Activated T-cell treated with anti-CD3 and anti-CD28 coated beads, Interleukin-2, amount 50 U/mL, for 48 hours (primary cell): ENCODE measurements around the gene CXorf58.

ENCODE experiments used
- DNase-seq, 2 experiments: peaks; one replicate each; pipeline ENCODE4 v3.0.0-alpha.2; 2020

Gene CXorf58

DNA sequence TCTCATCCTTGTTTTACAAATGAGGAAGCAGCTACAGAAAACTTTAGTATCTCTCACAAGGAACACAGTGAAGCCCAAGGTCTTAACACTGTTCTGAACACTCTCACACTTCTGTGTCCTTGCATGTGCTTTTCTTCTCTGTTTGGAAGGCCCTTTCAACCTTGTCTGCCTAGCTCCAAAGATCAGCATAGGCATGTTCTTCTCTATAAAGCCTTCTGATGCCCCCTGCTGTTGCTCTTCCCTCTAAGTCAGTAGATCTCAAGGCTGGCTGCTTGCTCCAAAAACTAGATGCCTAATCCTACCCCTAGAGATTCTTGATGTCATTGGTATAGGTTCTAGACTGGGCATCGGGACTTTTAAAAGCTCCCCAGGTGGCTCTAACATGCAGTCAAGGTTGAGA is 6.0 kb upstream of the CXorf58 start:
- DNase-seq: peak; percentile 26 to 41

DNA sequence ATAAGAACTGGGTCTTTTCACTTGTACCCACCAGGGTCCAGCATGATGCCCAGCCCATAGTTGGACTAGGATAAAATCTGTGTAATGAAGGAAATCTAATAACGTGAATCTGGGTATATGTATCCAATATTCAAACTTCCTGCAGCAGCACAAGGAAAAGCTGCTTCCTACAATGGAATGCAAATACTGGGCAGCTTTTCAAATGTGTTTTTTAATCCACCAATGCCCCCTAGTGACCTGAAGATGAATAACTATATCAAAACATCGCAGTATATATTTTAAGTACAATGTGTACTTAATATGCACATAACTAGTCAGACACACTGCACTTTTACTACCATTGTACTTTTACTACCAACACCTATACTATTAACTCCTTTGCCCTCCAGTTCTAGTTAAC is 5.4 kb upstream of the CXorf58 start:
- no peak for DNase-seq

DNA sequence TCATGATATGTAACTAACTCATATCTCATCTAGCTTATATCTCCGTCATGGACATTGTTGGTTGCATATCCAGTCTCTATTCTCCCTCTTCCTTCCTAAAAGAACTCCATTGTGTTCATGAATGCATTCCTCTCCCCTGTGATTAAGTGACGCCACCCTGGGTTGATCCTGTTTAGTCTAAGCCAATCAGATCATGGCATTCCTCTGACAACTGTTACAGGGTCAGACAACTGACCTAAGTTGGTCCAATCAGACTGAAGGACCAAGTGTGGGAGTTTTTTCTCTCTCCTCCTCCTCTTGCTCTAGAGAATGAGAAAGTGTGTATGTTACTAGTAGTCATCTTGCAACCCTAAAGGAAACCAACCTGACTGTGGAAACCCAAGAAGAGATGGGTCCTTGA is 3.7 kb upstream of the CXorf58 start:
- no peak for DNase-seq

DNA sequence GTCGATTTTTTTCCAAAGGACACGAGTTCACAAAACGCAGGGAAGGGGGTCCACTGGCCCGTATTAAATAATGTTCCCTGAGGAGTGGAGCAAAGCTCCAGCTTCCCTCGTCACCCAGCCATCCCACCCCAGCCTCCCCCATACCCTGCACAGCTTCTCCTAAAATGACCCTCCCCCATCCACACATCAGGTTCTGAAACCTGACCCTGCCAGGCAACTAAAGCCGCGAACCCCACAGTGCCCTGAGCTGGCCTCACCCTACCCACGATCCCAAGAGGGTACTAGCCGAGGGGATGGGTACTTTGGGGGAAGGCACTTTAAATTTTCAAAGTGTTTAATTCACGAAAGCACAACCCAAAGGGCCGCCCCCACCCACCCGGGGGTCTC is 702 bp upstream of the CXorf58 start:
- DNase-seq: no peak

DNA sequence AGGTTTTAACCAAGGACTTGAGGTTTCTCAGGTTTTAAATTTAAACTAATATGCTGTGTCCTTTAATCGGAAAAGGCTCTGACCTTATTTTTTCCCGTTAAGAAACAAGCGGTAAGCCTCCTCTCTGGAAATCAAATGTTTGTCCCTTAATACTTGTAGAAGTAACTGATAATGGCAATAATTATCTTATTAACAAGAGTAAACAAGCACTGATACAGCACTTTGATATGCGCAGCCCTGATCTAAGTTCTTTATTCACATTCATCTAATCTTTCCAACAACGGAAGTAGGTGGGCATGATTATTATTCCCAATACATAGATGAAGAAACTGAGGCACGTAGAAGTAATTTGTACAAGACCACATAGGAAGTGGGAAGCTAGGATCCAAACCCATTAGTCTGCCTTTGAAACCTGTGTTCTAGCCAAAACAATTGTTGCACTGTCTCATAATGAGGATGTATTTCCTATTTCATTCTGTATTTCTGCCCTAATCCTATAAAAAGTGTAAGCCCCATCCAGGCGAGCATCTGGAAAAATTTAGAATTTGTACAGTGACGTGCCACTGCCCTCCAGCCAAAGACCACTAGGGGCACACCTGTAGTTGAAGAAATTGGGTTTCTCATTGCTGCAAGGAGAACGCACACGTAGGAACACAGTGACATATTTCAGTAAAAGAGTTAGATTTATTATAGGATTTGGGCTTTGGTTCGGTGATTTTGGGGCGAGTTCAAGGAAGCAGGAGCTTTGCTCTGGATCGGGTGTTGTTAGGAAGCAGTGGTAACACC is 606 bp downstream of the CXorf58 start:
- DNase-seq: no peak

DNA sequence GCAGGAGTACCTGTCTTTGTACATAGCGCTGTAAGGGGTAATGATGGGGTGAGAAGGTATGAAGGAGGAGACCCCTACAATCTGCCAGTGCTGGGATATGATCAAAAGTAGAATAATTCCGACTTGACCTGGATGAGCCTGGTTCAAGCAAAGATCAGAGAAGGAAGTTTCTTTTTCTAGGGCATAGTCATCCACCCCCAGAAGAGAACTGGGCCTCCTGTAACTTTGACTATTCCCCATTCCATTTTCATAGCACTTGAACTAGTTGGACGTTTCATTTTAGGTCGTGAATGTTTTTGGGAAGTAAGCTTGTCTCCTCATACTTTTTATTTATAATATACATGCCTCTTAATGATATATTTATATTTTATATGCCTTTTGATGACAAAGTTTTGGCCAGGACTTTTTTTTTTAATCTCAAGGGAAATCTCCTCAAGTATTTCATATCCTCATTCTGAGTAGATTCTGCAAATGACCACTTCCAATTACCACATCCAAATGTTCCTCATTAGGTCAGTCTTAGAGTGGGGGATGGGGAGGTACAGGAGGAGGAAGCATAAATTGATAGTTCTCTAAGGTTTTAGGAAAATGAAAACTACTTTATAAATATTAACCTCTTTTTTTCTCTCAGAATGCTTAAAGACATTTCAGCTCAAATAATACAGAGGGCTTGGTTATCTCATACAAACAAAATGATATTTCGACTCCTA is 3.5 kb downstream of the CXorf58 start:
- DNase-seq: no peak

DNA sequence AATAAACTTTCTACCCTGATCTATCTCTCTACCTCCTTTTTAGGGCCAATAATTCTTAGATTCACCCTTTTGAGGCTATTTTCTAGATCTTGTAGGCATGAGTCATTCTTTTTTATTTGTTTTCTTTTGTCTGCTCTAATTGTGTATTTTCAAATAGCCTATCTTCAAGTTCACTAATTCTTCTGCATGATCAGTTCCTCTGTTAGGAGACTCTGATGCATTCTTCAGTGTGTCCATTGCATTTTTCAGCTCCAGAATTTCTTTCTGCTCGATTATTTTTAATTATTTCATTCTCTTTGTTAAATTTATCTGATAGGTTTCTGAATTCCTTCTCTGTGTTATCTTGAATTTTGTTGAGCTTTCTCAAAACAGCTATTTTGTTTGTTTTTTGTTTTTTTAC is 11.3 kb downstream of the CXorf58 start:
- DNase-seq: no peak

DNA sequence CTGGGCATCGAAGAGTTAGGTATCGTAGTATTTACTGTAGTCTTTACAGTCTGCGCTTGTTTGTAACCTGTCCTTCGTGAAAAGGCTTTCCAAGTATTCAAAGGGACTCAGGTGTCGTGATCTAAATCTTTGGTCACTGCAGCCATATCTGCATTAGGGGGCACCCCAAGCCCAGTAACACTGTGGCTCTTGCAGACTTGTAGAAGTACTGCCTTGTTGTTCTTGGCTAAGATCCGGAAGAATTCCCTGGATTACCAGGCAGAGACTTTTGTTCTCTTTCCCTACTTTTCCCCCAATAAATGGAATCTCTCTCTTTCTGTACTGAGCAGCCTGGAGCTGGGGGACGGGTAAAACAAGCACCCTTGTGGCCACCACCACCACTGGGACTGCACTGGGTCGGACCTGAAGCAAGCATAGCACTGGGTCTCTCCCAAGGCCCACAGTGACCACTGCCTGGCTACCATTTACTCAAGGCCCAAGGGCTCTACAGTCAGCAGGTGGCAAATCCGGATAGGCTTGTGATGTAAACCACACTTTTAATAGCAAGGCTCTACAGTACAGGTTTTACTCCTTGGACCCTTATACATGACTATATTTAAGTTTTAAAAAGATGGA is 12.0 kb downstream of the CXorf58 start:
- DNase-seq: no peak

DNA sequence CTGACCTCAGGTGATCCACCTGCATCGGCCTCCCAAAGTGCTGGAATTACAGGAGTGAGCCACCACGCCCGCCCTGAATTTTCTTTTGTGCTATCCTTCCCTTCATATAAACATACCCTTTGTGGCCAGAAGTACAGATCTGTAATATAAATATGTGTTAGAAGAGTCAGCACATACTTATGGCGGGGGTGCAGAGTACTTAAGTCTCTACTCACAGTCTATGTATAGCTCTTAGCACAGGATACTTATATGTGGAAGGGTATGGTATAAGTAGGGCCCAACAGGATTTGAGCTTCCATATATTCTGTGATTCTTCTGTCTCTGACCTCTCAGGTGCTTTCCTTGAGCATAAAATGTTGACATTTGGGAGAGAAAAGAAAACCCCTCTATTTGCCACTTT is 18.2 kb downstream of the CXorf58 start:
- no peak for DNase-seq

DNA sequence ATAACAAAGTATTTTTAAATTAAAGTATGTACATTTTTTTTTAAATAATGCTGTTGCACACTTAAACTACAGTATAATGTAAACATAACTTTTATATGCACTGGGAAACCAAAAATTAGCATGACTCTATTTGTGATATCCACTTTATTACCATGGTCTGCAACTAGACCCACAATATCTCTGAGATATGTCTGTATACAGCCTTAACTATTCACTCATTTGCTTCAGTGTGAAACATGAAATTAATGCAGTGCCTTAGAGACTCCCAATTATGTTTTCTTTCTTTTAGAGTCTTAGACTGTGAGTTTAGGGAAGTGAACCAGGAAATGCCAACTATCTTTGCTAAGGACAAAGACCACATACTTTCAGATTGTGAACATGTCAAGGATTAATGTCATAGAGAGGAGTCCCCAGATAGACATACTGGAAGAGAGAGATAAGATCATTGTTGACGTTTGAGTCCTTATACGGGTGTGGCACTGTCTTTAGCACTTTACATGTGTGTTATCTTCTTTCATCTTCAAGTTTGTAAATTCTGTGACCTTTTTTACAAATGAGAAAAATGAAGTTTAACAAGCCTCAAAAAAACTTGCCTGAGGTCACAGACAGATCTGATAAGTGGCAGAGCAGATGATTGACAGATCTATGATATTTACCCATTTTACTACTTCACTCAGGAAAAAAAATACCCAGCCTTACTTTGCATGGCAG is 23.2 kb downstream of the CXorf58 start:
- DNase-seq: no peak

DNA sequence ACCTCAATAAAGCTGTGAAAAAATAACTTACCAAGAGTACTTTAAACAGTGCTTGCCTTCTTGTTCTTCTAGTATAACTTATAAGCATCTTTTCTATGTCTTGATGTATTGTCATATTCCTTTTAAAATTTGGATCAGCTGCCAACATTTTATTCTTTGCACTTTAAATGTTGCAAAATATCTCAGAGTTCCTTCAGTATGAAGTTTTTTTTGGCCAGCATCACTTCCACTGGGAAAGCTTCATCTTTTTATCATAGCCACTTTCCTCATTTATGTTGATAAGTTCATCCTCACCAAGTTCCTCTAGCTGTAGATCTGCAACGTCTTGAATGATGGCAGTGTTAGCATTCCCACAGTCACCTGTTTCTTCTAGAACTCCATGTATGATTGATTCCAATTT is 24.2 kb downstream of the CXorf58 start:
- DNase-seq: no peak

DNA sequence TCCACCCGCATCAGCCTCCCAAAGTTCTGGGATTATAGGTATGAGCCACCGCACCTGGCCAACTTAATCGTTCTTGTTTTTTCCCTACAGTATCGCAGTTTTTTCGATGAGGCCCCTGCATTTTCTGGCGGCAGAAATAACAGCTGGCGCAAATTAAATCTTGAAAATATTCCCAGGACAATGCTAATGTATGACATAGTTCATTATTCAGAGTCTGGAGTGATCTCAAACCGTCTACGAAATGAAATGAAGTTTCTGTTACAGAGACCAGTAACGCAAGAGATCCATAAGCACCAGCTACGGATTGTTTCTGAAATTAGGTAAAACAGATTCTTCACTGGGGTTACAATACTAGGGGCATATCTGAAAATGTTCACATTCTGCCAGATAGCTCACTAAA is 27.3 kb downstream of the CXorf58 start:
- DNase-seq: no peak

DNA sequence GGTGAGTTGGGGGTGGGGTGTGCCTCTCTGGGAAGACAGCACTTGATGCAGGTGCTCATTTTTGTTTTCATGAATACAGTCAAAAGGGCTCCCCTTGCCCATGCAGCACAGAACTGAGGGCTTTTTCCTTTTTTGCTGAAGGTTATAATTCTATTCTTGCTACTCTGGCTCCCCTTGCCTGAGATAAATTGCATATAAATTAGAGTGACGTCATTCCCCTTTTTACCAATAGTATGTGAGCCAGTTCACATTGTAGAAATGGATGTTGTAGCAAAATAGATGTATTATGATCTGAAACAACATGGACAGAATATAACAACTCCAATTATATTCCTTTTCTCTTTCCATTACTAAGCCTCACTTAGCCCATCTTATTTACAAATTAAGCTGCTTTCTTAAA is 28.4 kb downstream of the CXorf58 start:
- DNase-seq: no peak

DNA sequence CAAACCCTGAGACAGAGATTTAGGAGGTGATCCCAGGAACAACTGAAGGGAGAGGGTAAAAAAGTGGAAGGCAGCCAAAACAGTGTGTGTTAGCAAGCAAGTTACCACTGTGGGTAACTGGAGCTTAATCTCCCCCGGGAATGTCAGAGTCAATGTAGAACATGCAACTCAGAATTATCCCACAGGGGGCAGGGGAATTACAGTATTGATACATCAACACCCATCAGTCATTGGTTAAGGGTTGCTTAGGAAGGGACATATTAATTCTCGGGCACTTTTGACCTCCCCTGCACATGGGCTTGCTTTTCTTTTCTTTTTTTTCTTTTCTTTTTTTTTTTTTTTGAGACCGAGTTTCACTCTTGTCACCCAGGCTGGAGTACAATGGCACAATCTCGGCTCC is 29.3 kb downstream of the CXorf58 start:
- DNase-seq: no peak

DNA sequence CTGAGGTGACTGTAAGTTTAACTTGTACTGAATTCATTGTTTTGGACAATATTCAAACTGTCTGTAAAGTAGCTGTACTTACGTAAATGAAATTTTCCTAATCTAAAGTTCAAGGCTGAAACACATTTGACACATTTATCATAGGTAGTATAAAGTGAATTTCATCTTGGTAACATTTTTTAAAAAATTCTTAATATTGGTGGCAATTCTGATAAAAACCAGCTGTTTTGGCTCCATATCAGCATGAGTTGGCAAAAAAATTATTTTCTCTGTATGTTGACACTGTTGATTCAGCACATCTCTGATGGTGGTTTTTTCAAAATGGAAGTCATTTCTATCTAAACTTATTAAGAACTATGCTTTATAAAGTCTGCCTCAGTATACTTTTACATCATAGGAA is 30.9 kb downstream of the CXorf58 start:
- no peak for DNase-seq

DNA sequence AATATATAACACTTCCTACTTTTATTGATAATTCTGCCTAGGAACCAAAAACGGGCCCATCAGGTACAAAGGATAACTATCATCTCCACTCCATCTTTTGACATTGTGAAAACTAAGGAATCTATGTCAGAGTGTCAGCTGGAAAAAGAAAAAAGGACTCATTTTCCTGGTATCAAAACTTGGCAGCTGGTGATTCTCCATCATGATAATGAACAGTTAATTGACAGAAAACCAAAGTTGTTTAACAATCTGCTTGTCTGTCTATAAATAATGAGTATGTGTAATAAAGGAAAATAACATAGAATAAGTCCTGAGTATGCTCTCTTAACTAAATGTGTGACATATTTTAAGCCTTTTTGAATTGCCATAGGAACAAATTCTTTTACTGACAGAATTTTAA is 31.4 kb downstream of the CXorf58 start:
- no peak for DNase-seq

DNA sequence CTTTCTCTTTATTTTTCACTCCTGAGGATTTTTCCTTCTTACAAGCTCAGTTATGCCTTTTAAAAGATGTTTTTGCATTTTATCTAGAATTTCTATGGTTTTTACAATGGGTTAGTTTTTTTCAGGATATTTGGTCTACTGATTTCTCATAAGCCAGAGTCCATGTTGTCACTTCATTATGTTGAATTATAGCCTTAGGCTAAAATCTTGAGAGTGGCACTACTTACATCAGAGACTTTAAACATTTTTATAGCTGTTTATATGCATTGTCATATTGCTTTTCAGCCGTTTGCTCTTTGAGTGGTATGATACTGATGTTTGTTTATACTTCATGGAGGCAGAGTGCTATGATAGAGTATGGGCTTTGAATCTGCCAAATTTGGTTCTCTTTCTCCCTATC is 36.4 kb downstream of the CXorf58 start:
- DNase-seq: no peak

DNA sequence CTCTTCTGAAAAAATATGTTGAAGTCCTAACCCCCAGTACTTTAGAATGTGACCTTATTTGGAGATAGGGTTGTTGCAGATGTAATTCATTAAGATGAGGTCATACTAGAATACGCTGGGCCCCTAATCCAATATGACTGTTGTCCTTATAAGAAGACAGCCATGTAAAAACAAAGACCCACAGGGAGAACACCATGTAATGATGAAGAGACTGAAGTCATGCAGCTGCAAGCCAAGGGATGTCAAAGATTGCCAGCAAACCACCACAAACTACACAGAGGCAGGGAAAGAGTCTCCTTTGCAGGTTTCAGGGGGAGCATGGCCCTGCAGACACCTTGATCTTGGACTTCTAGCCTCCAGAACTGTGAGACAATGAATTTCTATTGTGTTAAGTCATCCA is 37.4 kb downstream of the CXorf58 start:
- DNase-seq: no peak

DNA sequence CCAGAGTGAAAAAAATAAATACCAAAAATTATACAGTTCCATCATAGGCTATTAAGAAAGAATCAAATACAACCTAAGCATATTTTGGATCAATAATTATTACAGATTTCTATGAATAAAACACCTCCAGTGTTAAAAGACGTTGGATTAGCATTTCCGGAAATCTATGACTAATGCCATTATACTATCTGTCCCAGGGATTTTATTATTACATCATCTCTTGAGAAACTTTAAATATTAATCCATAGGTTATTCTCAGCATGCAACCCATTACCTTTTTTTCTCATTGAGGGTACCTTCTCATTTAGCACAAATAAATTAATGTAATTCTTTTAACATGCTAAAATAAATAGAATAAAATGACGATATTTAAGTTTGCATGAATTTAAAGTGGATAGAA is 44.6 kb downstream of the CXorf58 start:
- no peak for DNase-seq

DNA sequence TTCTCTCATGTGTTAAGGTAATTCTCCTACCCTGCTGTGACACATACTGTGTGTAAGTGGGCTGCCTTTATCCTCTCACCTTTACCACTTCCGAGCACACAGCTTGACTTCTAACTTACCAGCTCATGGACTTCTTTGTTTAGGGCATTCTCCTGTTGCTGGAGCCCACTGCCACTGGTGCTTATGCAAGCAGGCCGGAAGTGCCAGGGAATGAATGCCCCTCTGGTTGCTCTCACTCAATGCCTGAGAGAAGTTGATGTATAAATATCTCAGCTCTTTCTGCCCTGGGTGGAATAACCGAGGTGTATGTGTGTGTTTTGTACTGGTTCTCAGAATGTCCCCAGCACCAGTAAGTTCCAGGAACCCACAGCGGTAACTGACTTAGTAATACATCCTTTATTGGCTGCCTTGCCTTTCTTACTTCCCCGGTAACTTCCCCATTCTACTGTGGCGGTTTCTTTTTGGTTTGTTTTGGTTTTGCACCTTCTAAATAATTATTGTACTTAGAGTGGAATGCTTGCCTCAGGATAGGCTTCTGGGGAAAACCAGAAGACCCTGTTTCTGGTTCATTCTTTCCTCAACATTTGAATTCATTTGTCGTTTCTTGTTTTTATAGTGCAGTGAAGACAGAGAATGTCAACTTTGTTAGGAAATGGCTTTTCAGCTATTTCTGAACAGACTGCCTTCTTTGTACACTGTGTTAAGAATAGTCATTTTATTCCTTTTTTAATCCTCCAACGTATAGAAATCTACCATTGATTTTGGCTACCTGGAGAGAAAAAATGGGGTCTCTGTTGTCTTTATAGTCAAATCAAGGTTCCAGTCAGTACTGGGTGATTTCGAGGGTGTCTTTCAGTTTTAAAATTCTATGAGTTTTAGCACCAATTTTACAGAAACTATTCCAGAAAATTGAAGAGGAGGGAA is 45.4 kb downstream of the CXorf58 start:
- peak; percentile 59 to 63 for DNase-seq

DNA sequence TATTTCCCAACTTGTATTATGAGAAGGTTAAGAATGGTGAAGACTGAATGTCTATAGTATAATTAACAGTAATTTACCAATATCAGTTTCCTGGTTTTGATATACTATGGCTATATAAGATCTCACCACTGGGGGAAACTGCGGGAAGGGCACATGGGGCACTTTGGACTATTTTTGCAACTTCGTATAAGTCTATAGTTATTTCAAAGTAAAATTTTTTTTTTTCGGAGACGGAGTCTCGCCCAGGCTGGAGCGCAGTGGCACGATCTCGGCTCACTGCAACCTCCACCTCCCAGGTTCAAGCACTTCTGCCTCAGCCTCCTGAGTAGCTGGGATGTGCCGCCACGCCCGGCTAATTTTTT is 46.1 kb downstream of the CXorf58 start:
- DNase-seq: no peak

DNA sequence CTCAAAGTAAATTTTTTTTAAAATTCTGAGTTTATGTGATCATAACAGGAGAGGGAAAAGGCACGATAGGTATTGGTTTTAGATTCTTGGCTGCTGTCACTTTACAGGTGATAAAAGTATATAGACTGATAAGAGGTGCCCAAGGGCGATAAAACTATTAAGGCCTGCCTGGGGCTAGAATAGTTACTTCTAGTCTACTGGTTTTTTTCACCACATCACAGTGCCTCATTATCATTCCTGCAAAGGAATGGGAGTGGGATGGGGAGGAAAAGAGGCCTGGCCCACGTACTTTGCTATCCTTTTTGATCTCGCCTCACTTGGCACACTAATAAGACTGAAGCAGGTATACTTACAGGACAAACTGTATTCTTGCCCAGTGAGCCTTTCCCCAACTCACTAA is 46.6 kb downstream of the CXorf58 start:
- DNase-seq: no peak

DNA sequence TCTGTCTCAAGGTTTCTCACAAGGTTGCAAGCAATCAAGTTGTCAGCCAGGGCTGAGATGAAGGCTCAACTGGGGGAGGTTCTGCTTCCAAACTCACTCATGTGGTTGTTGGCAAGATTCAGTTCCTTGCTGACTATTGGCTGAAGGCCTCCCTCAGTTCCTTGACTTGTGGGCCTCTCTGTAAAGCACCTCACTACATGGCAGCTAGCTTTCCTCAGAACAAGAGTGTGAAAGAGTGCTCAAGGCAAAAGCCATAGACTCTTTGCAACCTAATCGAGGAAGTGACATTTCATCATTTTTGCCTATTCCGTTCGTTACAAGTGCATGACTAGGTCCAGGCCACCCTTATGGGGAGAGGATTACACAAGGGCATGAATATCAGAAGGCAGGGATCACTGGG is 52.0 kb downstream of the CXorf58 start:
- DNase-seq: peak in 1 of 2 experiments; percentile 21
